ENCODE results near the gene DSEL.

DSEL gene

DNA sequence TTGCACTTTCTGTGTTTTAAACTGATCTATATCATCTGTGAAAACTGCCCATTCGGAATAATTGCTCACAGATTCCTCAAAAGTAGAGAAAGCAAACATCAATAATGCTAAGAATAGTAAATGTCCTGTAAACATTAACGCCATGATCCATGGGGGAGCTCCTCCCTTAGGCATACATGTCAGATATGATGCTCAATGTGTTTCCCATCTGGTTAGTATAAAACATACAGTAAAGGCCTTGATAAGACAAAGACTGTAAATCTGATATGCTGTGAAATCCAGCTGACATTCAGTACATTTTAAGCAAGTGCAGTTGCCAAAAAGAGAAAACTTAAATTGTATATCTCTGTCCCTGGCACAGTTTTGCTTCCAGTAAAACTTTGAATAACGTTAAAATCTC, 2.1 kb downstream of the DSEL start:
- no peak for TF ChIP-seq CTCF (conservative IDR thresholded peaks at IDR 0.05)
- no peak for TF ChIP-seq ZFX (IDR thresholded peaks at IDR 0.05)
- H3K27ac ChIP-seq: no peak overlapping the region

- no peak for TF ChIP-seq ZFX (IDR thresholded peaks at IDR 0.05)
- TF ChIP-seq CTCF (conservative IDR thresholded peaks at IDR 0.05): no peak
- H3K27ac ChIP-seq: no peak overlapping the region
Observed at GRCh38 chr18:67513280-67513679, 3.2 kb downstream of the DSEL start.

GRCh38 chr18:67511840-67512239, 4.7 kb downstream of the DSEL start:
- no peak overlapping the region for H3K27ac ChIP-seq
- TF ChIP-seq CTCF (conservative IDR thresholded peaks at IDR 0.05) (no peak), ZFX (IDR thresholded peaks at IDR 0.05) (no peak)

GRCh38 chr18:67510831-67511230, 5.7 kb downstream of the DSEL start:
- no peak overlapping the region for H3K27ac ChIP-seq
- no peak for TF ChIP-seq CTCF (conservative IDR thresholded peaks at IDR 0.05)
- no peak for TF ChIP-seq ZFX (IDR thresholded peaks at IDR 0.05)

DNA sequence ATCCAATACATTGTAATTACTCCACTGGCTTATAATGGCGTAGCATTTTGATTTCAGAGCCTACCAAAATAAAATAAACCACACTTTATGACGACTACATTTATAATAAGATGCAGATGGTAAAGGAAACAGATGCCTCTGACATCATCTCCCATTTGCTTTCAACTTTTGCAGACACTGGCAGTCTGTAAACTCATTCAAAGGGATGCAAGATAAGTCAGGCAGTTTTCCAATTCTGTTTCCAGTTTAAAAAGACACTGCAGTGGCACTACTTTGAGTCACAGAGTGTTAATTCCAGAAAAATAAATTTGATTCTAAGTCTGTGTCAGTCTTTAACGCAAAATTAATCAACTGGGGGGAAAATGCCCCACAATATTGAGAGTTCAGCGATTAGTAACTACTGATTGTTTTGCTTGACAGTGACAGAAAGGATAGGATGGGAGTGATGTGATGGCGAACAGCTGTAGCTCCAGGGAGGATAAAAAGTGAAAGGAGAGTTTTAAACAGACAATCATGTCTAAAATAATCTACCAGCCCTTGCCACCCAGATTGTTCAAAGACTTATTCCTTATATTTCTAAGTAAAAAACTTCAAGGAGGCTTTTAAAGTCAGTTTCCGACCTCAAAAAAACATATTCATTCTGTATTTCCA, 6.7 kb downstream of the DSEL start:
- TF ChIP-seq ZFX (IDR thresholded peaks at IDR 0.05) (no peak), CTCF (conservative IDR thresholded peaks at IDR 0.05) (no peak)
- no peak overlapping the region for H3K27ac ChIP-seq

GRCh38 chr18:67508146-67508545, 8.4 kb downstream of the DSEL start:
- TF ChIP-seq ZFX (IDR thresholded peaks at IDR 0.05): no peak
- TF ChIP-seq CTCF (conservative IDR thresholded peaks at IDR 0.05): no peak
- no peak overlapping the region for H3K27ac ChIP-seq

- no peak overlapping the region for H3K27ac ChIP-seq
- TF ChIP-seq CTCF (conservative IDR thresholded peaks at IDR 0.05): no peak
- TF ChIP-seq ZFX (IDR thresholded peaks at IDR 0.05): no peak
Observed at GRCh38 chr18:67504739-67505138, 11.8 kb downstream of the DSEL start.
